Mesodermal cell (in vitro differentiated cells): Measurements from ENCODE around the gene LIPT1.
"Not testable (repeated sequence)": the region's sequence is repeated elsewhere in the genome, so short reads cannot be mapped to it uniquely, and the experiment has no call there.

Experiments
- H3K27ac ChIP-seq: 2 replicates; pipeline ENCODE4 v1.7.0; 2013; ENCODE audit warnings: mild to moderate bottlenecking, low read depth, low read length, moderate library complexity; ENCODE audit not compliant: severe bottlenecking
- H3K36me3 ChIP-seq: 2 replicates; pipeline ENCODE4 v1.7.1; 2013; ENCODE audit warnings: mild to moderate bottlenecking, low read length, moderate library complexity; ENCODE audit not compliant: control insufficient read depth, insufficient read depth
- H3K4me1 ChIP-seq: one replicate; pipeline ENCODE4 v1.7.1; 2013; ENCODE audit warnings: mild to moderate bottlenecking, low read length; ENCODE audit not compliant: insufficient read depth, control insufficient read depth, poor library complexity, severe bottlenecking
- H3K4me3 ChIP-seq: 2 replicates; pipeline ENCODE4 v1.7.0; 2013; ENCODE audit warnings: low read length, control low read depth, mild to moderate bottlenecking; ENCODE audit not compliant: insufficient read depth, poor library complexity, severe bottlenecking; ENCODE audit errors: extremely low read depth
- H3K9me3 ChIP-seq: 2 replicates; pipeline ENCODE4 v1.7.1; 2013; ENCODE audit warnings: mild to moderate bottlenecking, low read length, moderate library complexity; ENCODE audit not compliant: control insufficient read depth
- WGBS, 2 experiments: methylation state at CpG; one replicate each; pipeline ENCODE4 v1.1.5; 2013; ENCODE audit warnings: missing lambda C conversion rate in 2 of 2; ENCODE audit not compliant: insufficient coverage in 2 of 2; 5-methylcytosine and 5-hydroxymethylcytosine counted together

The LIPT1 gene

DNA sequence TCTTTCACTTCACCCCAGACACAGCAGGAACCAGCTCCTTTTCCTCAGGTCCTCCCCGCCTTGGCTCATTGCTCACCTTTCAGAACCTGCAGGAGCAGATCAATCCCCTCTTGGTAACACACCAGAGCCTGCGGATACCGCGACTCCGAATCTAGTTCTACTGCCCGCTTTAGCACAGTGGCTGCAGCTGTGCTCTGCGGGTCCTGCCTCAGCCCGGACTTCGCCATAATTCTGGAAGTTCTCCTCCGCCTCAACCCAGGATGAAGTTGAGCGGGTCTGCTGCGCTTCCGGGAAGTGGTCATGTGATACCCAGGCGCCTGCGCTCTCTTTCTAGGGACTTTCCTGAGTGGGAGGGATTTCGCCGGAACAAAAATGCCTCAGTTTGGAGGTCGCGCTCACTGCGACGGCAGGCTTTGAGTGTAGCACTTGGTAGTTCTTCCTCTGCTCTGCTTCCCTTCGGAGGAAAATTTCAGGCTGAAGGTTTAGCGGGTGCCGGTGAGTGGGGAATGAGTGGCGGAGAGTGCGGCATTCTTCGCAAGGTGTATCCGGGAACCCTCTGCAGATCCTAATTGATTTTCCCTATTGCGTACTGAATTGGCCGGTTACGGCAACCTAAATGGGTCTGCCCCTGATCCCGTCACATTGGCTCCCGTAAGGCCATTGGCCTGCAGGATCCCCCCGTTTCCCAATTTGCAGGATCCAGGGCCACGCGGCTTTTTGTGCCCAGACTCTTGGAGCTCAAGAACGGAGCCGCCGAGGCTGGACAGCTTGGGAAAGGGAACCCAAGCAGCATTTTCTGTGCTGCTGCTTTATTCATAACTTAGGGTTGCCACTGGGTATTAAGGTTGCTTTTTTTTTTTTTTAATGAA is 26.2 kb downstream of the LIPT1 start, which contains the start of the genes MITD1 and MRPL30:
TSS of gene MITD1 (minus strand) at position 304 of the 869 bp plus-strand sequence. CDS start at position 227, 77 bp downstream.
TSS of gene MRPL30 (plus strand) at position 430 of the 869 bp plus-strand sequence. CDS start 5,020 bp downstream, outside the sequence.
- Histone ChIP-seq H3K27ac (peak within 1 kb of the TSS; percentile 78), H3K36me3 (peaks cover 5% of the 10 kb centered on the region), H3K9me3 (no peaks in the 10 kb centered on the region), H3K4me1 (peaks cover 7% of the 10 kb centered on the region), H3K4me3 (peak within 1 kb of the TSS; percentile 87)
- WGBS, 2 experiments: 0% methylated on average over 30 to 32 of the region's 39 CpGs

DNA sequence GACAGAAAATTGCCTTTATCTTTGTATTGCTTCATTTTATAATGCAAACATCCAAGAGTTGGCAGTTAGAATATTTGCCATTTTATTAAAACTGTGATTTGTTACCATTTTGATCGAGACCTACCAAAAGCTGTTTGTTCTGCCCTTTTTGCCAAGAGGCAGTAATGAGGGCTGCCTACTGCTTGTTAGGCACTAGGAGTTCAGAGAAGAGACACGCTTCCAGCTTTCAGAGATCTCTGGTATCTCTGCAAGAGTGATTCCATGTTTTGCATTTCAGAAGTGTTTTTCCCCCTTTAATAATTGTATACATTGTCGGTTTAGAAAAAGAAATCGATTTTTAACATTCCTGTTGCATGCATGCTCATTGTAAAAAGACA is 26.8 kb downstream of the LIPT1 start:
- WGBS, 2 experiments: 0 to 10% methylated on average over 2 of the region's 4 CpGs
- H3K27ac ChIP-seq: peak overlapping the region; percentile 78

DNA sequence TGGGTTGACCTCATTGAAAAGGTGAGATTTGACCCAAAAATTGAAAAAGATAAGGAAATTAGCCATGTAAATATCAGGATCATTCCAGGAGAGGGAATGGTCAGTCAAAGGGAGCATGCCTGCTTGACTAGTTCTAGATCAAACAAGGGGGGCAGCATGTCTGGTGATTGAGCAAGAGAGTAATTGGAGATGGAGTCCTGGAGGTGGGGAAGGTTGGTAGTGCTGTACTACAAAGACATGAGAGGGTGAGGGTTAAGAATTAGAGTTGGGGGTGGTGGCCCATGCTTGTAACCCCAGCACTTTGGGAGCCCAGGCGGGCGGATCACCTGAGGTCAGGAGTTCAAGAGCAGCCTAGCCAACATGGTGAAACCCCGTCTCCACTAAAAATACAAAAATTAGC is 28.3 kb downstream of the LIPT1 start:
- no peak overlapping the region for H3K27ac ChIP-seq
- 91 to 100% methylated on average over 3 of the region's 3 CpGs for WGBS, 2 experiments
- H3K4me3 ChIP-seq: no peak overlapping the region
- no peaks in the 10 kb centered on the region for H3K9me3 ChIP-seq
- peaks cover 7% of the 10 kb centered on the region for H3K4me1 ChIP-seq
- H3K36me3 ChIP-seq: peaks cover 18% of the 10 kb centered on the region

More for the DNA sequence above, 26.8 kb downstream of the LIPT1 start:
- H3K4me3 ChIP-seq: peak overlapping the region; percentile 87
- H3K4me1 ChIP-seq: peaks cover 7% of the 10 kb centered on the region
- H3K9me3 ChIP-seq: no peaks in the 10 kb centered on the region
- peaks cover 11% of the 10 kb centered on the region for H3K36me3 ChIP-seq

DNA sequence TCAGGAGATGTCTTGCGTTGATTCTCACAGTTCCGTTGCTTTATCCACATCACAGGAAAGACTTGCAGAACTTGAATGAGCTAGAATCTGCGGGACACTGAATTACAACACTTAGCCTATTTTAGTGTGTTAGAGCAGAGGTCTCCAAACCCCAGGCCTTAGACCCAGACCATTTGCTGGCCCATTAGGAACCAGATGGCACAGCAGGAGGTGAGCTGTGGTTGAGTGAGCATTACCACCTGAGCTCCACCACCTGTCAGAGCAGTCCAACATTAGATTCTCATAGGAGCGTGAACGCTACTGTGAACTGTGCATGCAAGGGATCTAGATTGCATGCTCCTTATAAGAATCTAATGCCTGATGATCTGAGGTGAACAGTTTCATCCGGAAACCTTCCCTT is 30.0 kb downstream of the LIPT1 start:
- Histone ChIP-seq H3K4me1 (peaks cover 2% of the 10 kb centered on the region), H3K27ac (no peak overlapping the region), H3K4me3 (no peak overlapping the region), H3K9me3 (no peaks in the 10 kb centered on the region), H3K36me3 (peaks cover 35% of the 10 kb centered on the region)
- 67 to 100% methylated on average over 1 to 4 of the region's 6 CpGs for WGBS, 2 experiments

DNA sequence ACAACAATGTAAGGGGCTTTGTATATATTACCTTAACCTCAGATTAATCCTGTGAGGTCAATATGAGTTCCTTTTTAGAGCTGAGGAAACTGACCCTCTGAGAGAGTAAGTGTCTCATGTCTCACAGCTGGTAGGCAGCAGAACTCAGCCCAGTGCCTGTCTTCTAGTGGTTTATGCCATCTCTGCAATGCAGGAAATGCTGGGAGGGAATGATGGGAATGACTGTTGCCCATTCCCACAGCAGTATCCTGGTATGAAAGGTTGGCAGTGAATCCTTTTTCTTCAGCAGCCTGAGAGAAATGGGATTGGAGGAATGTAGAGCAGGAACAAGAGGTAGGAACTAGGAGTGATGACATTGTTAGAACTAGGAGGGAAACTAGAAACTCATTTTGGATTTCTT is 32.2 kb downstream of the LIPT1 start:
- no peaks in the 10 kb centered on the region for H3K4me1 ChIP-seq
- H3K27ac ChIP-seq: no peak overlapping the region
- H3K9me3 ChIP-seq: no peaks in the 10 kb centered on the region
- H3K36me3 ChIP-seq: peaks cover 52% of the 10 kb centered on the region
- H3K4me3 ChIP-seq: no peak overlapping the region

DNA sequence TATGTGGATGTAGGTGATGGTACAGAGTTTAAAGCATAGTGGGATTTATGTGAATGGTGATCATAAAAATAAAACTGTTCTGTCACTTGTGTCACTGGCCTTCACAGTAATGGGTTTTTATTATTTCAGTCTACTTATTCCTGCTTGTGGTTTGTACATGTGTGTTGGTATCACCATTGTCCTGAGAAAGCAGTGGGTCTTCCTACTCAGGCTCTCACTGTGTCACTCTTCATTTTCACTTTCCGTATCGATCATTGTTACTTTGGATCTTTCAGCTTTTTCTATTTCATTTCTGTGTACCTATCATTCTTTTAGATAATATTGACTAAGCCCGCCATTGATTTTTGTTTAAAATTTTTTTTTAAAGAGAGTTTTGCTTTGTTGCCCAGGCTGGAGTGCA is 33.6 kb downstream of the LIPT1 start:
- peaks cover 61% of the 10 kb centered on the region for H3K36me3 ChIP-seq

DNA sequence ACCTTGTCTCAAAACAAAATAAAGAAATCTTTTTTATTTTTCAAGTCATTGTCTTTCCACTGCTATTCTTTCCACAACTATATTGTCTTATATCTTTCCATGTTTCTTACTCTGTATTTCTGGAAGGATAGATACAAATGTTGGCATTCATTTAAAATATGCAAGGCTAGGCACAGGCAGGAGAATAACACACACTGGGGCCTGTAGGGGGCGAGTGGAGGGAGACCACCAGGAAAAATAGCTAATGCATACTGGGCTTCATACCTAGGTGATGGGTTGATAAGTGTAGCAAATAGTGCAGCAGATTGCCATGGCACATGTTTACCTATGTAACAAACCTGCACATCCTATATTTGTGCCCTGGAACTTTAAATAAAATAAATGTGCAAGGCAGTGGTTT is 35.8 kb downstream of the LIPT1 start:
- Histone ChIP-seq H3K4me1 (no peaks in the 10 kb centered on the region), H3K27ac (no peak overlapping the region), H3K4me3 (no peak overlapping the region), H3K36me3 (peaks cover 78% of the 10 kb centered on the region), H3K9me3 (no peaks in the 10 kb centered on the region)
- 91% methylated on average over 1 of the region's 1 CpG; no CpG with 5 or more reads in 1 of the 2 experiments for WGBS, 2 experiments

More for the DNA sequence above, 33.6 kb downstream of the LIPT1 start:
- Histone ChIP-seq H3K27ac (no peak overlapping the region), H3K4me3 (no peak overlapping the region), H3K4me1 (no peaks in the 10 kb centered on the region), H3K9me3 (no peaks in the 10 kb centered on the region)
- WGBS, 2 experiments: no CpG with 5 or more reads among the region's 3 CpGs

DNA sequence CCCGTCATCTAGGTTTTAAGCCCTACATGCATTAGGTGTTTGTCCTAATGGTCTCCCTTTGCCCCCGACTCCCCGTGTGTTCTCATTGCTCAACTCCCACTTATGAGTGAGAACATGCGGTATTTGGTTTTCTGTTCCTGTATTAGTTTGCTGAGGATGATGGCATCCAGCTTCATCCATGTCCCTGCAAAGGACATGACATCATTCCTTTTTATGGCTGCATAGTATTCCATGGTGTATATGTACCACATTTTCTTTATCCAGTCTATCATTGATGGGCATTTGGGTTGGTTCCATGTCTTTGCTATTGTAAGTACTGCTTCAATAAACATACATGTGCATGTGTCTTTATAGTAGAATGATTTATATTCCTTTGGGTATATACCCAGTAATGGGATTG is 37.6 kb downstream of the LIPT1 start:
- not testable (repeated sequence) for H3K27ac ChIP-seq, H3K4me1 ChIP-seq, H3K4me3 ChIP-seq, H3K9me3 ChIP-seq
- peaks cover 83% of the 10 kb centered on the region for H3K36me3 ChIP-seq
- 100% methylated on average over 4 of the region's 4 CpGs; no CpG with 5 or more reads in 1 of the 2 experiments for WGBS, 2 experiments

DNA sequence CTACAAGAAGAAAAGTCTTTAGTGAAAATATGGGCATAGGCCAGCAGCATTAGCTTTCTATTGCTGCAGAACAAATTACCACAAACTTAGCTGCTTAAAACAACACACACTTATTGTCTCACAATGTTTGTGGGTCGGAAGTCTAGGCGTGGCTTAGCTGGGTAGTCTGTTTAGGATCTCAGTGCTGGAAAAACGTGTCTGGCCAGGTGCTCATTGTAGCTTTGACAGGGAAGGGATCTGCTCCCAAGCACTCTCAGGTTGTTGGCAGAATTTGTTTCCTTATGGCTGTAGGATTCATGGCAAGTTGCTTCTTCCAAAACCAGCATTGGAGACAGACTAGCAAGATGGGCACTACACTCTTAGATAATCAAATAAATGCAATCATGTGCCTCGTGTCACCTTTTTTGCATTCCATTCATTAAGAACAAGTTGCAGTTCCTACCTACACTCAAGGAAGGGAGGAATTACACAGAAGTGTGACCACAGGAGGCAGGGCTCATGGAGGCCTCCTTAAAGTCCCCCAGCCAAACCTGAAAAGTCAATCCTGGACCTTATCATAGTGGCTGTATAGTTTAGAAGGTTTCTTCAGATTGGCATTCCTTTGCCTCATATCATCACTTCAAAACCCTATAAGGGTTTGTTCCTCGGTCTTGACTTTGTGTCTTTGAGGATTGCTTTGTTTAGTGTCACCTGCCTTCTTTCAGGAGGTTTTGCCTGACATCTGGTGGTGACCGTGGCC is 43.5 kb downstream of the LIPT1 start:
- H3K27ac ChIP-seq: no peak overlapping the region
- 86 to 100% methylated on average over 2 to 5 of the region's 6 CpGs for WGBS, 2 experiments
- H3K36me3 ChIP-seq: peaks cover 60% of the 10 kb centered on the region
- H3K9me3 ChIP-seq: no peaks in the 10 kb centered on the region
- H3K4me3 ChIP-seq: no peak overlapping the region
- no peaks in the 10 kb centered on the region for H3K4me1 ChIP-seq

DNA sequence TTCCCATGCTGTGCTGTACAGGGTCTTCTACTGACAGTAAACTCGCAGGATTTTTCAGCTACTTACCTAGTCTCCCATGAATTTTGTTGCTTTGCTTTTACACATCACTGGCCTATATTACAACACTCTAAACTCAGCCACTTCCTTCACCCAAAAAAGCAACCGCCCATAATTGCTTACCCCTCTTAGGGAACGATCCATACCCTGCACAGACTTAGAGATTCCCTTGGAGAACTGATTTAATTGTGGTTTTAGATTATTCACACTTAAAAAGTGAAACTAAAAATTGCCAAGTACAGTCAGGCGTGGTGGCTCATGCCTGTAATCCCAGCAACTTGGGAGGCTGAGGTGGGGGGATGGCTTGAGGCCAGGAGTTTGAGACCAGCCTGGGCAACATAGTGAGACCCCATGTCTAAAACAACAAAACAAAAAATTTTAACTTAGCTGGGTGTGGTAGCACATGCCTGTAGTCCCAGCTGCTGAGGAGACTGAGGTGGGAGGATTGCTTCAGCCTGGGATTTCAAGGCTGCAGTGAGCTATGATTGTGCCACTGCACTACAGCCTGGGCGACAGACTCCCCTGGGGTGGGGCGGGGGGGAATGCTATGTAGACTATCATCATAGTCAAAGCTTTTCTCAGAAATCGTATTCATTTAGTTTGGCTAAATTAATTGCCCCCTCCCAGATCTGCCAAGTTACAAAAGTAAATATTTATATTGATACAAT is 45.5 kb downstream of the LIPT1 start:
- Histone ChIP-seq H3K36me3 (peaks cover 44% of the 10 kb centered on the region), H3K4me3 (no peak overlapping the region), H3K27ac (no peak overlapping the region), H3K4me1 (no peaks in the 10 kb centered on the region), H3K9me3 (no peaks in the 10 kb centered on the region)
- 87 to 94% methylated on average over 2 to 4 of the region's 7 CpGs for WGBS, 2 experiments
